ENCODE results near the gene SMIM14.

DNA sequence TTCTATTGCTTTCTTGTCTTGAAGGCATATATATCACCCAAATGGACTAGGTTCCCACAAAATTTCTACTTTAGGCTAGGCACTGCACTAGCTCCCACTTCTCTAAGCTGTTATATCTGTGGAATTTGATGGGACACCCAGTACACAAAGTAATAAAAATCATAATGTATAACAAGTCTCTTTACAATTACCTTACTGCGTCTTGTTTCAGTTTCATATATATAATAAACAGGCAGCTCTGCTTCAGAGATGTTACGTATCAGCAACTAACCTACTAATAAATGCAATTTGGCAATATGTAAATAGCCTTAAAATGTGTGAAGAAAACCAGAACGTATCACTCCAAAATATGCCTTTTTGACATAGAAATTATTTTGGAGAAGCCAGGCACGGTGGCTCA lies 69.5 kb downstream of the SMIM14 start:
- TF ChIP-seq, protein P1, sequence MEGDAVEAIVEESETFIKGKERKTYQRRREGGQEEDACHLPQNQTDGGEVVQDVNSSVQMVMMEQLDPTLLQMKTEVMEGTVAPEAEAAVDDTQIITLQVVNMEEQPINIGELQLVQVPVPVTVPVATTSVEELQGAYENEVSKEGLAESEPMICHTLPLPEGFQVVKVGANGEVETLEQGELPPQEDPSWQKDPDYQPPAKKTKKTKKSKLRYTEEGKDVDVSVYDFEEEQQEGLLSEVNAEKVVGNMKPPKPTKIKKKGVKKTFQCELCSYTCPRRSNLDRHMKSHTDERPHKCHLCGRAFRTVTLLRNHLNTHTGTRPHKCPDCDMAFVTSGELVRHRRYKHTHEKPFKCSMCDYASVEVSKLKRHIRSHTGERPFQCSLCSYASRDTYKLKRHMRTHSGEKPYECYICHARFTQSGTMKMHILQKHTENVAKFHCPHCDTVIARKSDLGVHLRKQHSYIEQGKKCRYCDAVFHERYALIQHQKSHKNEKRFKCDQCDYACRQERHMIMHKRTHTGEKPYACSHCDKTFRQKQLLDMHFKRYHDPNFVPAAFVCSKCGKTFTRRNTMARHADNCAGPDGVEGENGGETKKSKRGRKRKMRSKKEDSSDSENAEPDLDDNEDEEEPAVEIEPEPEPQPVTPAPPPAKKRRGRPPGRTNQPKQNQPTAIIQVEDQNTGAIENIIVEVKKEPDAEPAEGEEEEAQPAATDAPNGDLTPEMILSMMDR (IDR thresholded peaks at IDR 0.05): no peak
- TF ChIP-seq POLR2A (IDR thresholded peaks at IDR 0.05): no peak
